Loucy (cell line): Measurements from ENCODE around the gene OR4F6.
"Not testable (repeated sequence)": the region's sequence is repeated elsewhere in the genome, so short reads cannot be mapped to it uniquely, and the experiment has no call there.

Source experiments
- H2AFZ ChIP-seq: fragments of 200-600 bp; sonication (generic); 2 replicates; pipeline ENCODE4 v1.6.0; 2016; ENCODE audit warnings: antibody characterized with exemption, mild to moderate bottlenecking, low read length, moderate library complexity
- H3F3A ChIP-seq: fragments of 200-600 bp; 2 replicates; pipeline ENCODE4 v1.6.0; 2016; ENCODE audit warnings: antibody characterized with exemption, low read depth, mild to moderate bottlenecking
- H3K27me3 ChIP-seq: fragments of 200-600 bp; sonication (generic); 2 replicates; pipeline ENCODE4 v1.6.1; 2014; ENCODE audit warnings: low read length, mild to moderate bottlenecking; ENCODE audit not compliant: insufficient read depth, poor library complexity, severe bottlenecking
- H3K36me3 ChIP-seq: fragments of 200-600 bp; sonication (generic); 2 replicates; pipeline ENCODE4 v1.6.1; 2016; ENCODE audit warnings: low read length; ENCODE audit not compliant: insufficient read depth
- H3K4me1 ChIP-seq: fragments of 200-600 bp; sonication (generic); 2 replicates; pipeline ENCODE4 v1.5.1; 2014; ENCODE audit warnings: low read length, mild to moderate bottlenecking; ENCODE audit not compliant: insufficient read depth, poor library complexity, severe bottlenecking
- H3K4me2 ChIP-seq: fragments of 200-600 bp; sonication (generic); 2 replicates; pipeline ENCODE4 v1.6.0; 2014; ENCODE audit warnings: antibody characterized with exemption, low read length, low read depth, mild to moderate bottlenecking; ENCODE audit not compliant: poor library complexity, severe bottlenecking
- H3K4me3 ChIP-seq: fragments of 200-600 bp; sonication (generic); 2 replicates; pipeline ENCODE4 v1.5.1; 2014; ENCODE audit warnings: low read length, mild to moderate bottlenecking, mixed read lengths; ENCODE audit not compliant: poor library complexity, severe bottlenecking
- H3K79me2 ChIP-seq: fragments of 200-600 bp; sonication (generic); 2 replicates; pipeline ENCODE4 v1.6.1; 2014; ENCODE audit warnings: low read length; ENCODE audit not compliant: insufficient read depth
- H3K9ac ChIP-seq: fragments of 200-600 bp; sonication (generic); 2 replicates; pipeline ENCODE4 v1.6.0; 2014; ENCODE audit warnings: mild to moderate bottlenecking, low read depth, low read length, moderate library complexity; ENCODE audit not compliant: poor library complexity, severe bottlenecking
- H3K9me2 ChIP-seq: fragments of 200-600 bp; sonication (generic); replicated peaks from 2 replicates; pipeline ENCODE4 v1.6.1; 2016; ENCODE audit warnings: low read depth, low read length, mixed read lengths
- H3K9me3 ChIP-seq: fragments of 200-600 bp; sonication (generic); 2 replicates; pipeline ENCODE4 v1.6.1; 2014; ENCODE audit warnings: mild to moderate bottlenecking, antibody characterized with exemption, low read length, low read depth; ENCODE audit not compliant: insufficient read depth
- H4K20me1 ChIP-seq: fragments of 200-600 bp; sonication (generic); 2 replicates; pipeline ENCODE4 v1.6.0; 2014; ENCODE audit warnings: antibody characterized with exemption, low read length, mild to moderate bottlenecking; ENCODE audit not compliant: insufficient read depth, poor library complexity, severe bottlenecking
- EZH2phosphoT487 ChIP-seq: fragments of 200-600 bp; IDR thresholded peaks from 2 replicates; pipeline ENCODE4 v1.6.1; 2018; ENCODE audit warnings: antibody characterized with exemption, mild to moderate bottlenecking, moderate library complexity, borderline replicate concordance
- TF ChIP-seq, protein P1 (sequence below): fragments of 200-600 bp; sonication (generic); conservative IDR thresholded peaks from 2 replicates; pipeline ENCODE4 v1.5.1; 2014; ENCODE audit warnings: mild to moderate bottlenecking, antibody characterized with exemption, low read length

Gene OR4F6, protein sequence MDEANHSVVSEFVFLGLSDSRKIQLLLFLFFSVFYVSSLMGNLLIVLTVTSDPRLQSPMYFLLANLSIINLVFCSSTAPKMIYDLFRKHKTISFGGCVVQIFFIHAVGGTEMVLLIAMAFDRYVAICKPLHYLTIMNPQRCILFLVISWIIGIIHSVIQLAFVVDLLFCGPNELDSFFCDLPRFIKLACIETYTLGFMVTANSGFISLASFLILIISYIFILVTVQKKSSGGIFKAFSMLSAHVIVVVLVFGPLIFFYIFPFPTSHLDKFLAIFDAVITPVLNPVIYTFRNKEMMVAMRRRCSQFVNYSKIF

DNA sequence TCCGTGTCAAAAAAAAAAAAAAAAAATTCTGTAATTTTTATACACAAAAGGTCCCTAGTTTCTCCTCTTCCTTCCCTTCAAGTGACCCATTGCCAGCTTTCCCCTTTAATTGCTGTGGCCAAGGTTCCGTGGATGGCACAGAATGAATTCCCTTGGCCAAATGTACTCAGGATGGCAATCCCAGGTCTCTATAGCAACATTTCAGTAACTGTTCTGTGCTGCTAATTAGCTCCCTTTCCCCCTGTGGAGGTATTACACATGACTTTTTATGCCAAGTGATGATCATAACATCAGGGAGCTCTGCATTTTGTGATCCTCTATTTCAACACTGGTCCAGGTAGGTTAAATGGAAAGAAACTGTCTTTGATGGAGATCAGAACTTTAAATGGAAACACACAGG lies at the start of gene OR4F6:
Gene OR4F6 (plus strand): TSS at position 301 of the 400 bp plus-strand sequence. CDS start 2,211 bp downstream, outside the sequence.
- no peaks in the 10 kb centered on the region for H3K36me3 ChIP-seq
- H3F3A ChIP-seq: no peaks in the 10 kb centered on the region
- no peaks in the 10 kb centered on the region; the same call in 1 of the 2 replicates for H3K9me3 ChIP-seq
- TF ChIP-seq, protein P1, sequence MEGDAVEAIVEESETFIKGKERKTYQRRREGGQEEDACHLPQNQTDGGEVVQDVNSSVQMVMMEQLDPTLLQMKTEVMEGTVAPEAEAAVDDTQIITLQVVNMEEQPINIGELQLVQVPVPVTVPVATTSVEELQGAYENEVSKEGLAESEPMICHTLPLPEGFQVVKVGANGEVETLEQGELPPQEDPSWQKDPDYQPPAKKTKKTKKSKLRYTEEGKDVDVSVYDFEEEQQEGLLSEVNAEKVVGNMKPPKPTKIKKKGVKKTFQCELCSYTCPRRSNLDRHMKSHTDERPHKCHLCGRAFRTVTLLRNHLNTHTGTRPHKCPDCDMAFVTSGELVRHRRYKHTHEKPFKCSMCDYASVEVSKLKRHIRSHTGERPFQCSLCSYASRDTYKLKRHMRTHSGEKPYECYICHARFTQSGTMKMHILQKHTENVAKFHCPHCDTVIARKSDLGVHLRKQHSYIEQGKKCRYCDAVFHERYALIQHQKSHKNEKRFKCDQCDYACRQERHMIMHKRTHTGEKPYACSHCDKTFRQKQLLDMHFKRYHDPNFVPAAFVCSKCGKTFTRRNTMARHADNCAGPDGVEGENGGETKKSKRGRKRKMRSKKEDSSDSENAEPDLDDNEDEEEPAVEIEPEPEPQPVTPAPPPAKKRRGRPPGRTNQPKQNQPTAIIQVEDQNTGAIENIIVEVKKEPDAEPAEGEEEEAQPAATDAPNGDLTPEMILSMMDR: no peak
- no peak for TF ChIP-seq EZH2phosphoT487
- no peaks in the 10 kb centered on the region for H3K27me3 ChIP-seq
- H3K9ac ChIP-seq: no peak within 1 kb of the TSS
- H3K4me3 ChIP-seq: no peak within 1 kb of the TSS
- H3K4me1 ChIP-seq: no peaks in the 10 kb centered on the region
- no peaks in the 10 kb centered on the region for H4K20me1 ChIP-seq
- no peak within 1 kb of the TSS for H3K4me2 ChIP-seq
- H2AFZ ChIP-seq: no peak within 1 kb of the TSS
- no peaks in the 10 kb centered on the region for H3K79me2 ChIP-seq
- no peaks in the 10 kb centered on the region for H3K9me2 ChIP-seq

DNA sequence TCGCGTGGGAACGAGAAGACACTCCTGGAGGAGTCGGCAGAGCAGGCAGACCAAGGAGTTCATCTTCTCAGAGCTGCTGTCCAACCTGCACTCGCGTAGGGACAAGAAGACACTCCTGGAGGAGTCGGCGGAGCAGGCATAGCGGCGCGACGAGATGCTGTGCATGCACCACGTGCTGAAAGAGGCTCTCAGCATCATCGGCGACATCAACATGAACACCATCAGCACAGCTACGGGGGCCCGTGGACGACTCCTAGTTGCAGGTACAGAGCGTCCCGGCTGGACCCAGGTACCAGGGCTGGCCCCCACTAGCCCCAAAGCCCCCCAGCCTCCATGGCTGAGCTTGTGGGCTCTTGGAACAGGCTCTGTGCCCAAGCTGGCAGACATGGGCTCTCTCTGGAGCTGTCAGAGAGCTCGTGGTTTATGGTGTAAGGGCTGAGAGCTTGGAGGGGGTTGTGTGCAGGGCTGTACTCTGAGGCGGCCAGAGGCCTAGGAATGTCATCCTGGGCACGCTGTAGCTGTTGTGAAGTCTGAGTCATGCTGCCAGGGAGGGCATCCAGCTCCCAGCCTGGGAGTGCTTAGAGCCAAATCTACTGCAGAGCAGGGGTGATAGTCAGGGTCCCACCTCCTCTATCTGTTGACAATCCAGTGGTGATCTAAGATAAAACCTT lies 38.5 kb upstream of the OR4F6 start:
- not testable (repeated sequence) for H3K4me2 ChIP-seq, H3K9ac ChIP-seq, H4K20me1 ChIP-seq, H3F3A ChIP-seq, H3K4me1 ChIP-seq, H3K4me3 ChIP-seq, H3K9me3 ChIP-seq, H3K36me3 ChIP-seq, H2AFZ ChIP-seq, H3K9me2 ChIP-seq, H3K79me2 ChIP-seq, H3K27me3 ChIP-seq

DNA sequence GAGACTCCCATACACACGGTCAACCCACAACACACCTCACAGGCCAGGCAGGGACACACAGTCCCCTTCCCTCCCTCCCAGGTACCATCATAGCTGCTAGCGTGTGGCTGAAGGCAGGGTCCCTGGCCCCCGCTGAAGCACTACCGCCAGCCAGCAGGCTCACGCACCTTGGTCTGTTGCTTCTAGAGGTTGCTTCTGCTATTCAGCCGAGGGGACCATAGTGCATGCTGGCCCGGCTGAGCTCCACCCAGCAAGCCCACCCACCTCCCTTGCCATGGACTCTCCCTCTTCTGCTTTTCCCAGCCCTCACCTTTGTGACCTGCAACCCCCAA lies 38.0 kb upstream of the OR4F6 start:
- H3K36me3 ChIP-seq, H3K79me2 ChIP-seq, H2AFZ ChIP-seq, H3K4me1 ChIP-seq, H3K4me2 ChIP-seq, H3K9me2 ChIP-seq, H3K9me3 ChIP-seq, H3K27me3 ChIP-seq, H3K9ac ChIP-seq, H3F3A ChIP-seq, H4K20me1 ChIP-seq, H3K4me3 ChIP-seq: not testable (repeated sequence)

DNA sequence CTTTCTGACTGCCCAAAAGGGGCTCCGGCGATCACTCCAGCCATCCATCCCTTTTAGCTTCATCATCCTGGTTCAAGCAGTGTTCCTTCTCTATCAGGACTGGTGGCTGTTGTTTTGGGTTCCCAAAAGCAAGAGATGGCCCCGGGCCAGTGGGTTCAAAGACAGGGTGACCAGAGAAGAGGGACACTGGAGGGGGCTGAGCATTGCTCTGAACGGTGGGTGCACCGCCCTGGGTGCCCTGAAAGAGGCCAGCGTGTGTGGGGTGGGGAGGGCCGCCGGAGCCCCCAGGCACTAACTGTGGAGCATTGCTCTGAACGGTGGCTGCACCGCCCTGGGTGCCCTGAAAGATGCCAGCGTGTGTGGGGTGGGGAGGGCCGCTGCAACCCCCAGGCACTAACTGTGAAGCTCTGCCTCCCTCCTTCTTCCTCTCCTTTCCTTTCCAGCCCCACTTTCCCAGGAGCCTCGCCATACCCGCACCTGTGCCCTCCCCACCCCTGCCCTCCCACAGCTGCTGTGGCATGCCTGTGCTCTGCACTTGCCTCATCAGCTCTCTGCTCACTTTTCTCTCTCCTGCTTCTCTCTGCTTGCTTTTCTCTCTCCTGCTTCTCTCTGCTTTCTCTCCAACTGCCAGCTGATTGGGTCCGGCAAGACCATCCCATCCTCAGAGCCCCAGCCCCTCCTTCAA lies 37.4 kb upstream of the OR4F6 start:
- no peak overlapping the region for H2AFZ ChIP-seq

DNA sequence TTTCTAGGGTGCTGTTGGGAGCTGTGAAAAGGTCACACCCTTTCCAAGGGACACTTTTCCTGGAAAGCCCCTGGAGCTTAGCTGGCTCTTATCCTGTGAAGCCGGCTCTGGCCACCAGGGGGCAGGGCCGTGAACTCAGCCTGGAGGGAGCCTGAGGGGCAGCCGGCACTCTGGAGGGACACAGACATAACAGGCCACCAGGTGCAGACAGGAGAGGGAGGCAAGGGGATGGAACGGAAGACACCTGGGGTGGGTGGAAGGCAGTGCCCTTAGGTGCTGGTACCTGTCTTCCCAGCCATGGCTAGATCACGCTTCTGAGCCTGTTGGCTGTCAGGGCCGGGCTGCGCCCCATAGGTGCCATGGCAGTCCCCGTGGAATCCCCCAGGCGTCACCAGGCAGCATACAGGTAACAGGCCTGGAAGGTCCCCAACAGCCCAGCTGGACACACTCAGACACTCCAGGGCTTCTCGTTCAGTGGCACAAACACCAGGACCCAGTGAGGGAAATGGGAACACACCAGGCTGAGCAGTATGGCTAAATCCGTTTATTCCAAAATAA lies 36.1 kb upstream of the OR4F6 start:
- not testable (repeated sequence) for H4K20me1 ChIP-seq, H3K27me3 ChIP-seq, H3K9me3 ChIP-seq, H3K4me3 ChIP-seq, H3K9ac ChIP-seq, H3F3A ChIP-seq, H3K36me3 ChIP-seq, H2AFZ ChIP-seq, H3K79me2 ChIP-seq, H3K9me2 ChIP-seq, H3K4me1 ChIP-seq, H3K4me2 ChIP-seq

More for the DNA sequence above, 37.4 kb upstream of the OR4F6 start:
- no peak overlapping the region for H3K4me3 ChIP-seq
- no peaks in the 10 kb centered on the region for H3K4me1 ChIP-seq
- no peaks in the 10 kb centered on the region for H3K9me2 ChIP-seq
- H3K27me3 ChIP-seq: no peaks in the 10 kb centered on the region
- no peaks in the 10 kb centered on the region for H4K20me1 ChIP-seq
- TF ChIP-seq, protein P1: no peak
- no peak for TF ChIP-seq EZH2phosphoT487
- no peak overlapping the region for H3K9ac ChIP-seq
- no peaks in the 10 kb centered on the region for H3F3A ChIP-seq
- no peaks in the 10 kb centered on the region for H3K79me2 ChIP-seq
- no peaks in the 10 kb centered on the region for H3K36me3 ChIP-seq
- no peaks in the 10 kb centered on the region; the same call in 1 of the 2 replicates for H3K9me3 ChIP-seq
- H3K4me2 ChIP-seq: no peak overlapping the region
